ENCODE results near the gene TMEM191C.
A peak's percentile ranks its signal among the peaks of the same experiment; 100 is the strongest.
"Not testable (repeated sequence)": the region's sequence is repeated elsewhere in the genome, so short reads cannot be mapped to it uniquely, and the experiment has no call there.

TMEM191C gene

GRCh38 chr22:21467337-21468193, at the start of gene TMEM191C:
Gene TMEM191C, plus strand, starts transcription at chr22:21467387. Its CDS starts 73 bp downstream, at chr22:21467460.
- DNase-seq, result not testable (repeated sequence)

GRCh38 chr22:21417853-21418252, 49.3 kb upstream of the TMEM191C start:
- peak; percentile 1 to 33 for DNase-seq

GRCh38 chr22:21418974-21419638, 48.1 kb upstream of the TMEM191C start:
- not testable (repeated sequence) for DNase-seq

DNA sequence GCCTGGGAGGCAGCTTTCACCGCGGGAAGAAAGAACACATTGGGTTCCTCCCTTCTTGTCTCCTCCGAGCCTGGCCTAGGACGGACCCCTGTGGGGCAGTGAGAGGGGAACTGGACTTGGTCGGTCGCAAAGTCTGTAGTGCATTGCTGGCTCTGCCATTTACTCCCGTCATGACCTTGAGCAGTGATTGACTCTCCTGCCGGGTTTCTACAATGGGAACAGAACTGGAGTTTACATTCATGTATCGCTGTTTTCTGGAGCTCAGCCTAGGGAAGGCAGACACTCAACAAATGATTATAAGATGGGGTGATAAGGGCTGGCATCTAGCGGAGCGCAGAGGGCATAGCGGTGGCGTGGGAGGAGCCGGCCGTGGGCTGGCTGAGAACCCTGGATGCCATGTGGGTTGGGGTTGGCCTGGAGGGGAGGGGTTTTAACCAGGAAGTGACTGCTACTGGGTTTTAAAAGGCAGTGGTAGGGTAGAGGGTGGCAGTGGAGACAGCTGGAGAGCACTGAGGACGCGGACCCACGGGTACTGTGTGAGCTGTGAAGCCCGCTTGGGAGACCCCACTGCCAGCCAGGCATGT, 46.9 kb upstream of the TMEM191C start:
- DNase-seq, result peak in 1 of 2 donors; percentile 10

GRCh38 chr22:21424084-21424709, 43.0 kb upstream of the TMEM191C start:
- DNase-seq, result not testable (repeated sequence)

- not testable (repeated sequence) for DNase-seq
These were observed 32.6 kb upstream of the TMEM191C start for GRCh38 chr22:21434378-21435233.

GRCh38 chr22:21435998-21436810, 31.0 kb upstream of the TMEM191C start:
- DNase-seq, result not testable (repeated sequence)

GRCh38 chr22:21438013-21438412, 29.2 kb upstream of the TMEM191C start:
- not testable (repeated sequence) for DNase-seq

DNA sequence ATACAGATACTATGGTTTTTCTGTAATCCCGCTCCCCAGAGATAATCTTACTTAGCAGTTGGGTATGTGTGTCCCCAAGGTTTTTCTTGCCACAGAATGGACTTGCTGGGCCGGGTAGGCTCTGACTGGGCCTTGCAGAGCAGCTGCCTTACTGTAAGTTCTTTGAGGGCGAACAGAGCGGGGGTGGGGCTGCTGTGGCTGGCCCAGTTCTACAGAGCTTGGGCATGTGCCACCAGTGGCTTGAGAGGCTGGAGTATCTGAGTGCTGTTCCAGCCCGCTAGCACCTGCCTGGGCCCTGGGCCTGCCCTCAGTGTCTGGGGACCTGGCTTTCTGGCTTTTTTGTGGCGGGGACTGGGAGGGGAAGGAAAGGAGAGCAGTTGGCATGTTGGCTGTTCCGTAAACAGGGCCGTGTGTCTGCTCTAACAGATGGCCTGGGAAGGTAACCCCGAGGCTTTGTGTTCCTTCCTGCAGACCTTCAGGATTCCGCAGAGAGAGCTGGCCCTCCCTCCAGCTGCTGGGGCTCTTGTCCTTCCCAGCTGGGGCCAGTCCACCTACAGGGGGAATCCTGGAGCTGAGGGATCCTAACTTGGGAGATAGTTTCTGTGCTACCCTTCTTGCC, 27.1 kb upstream of the TMEM191C start:
- not testable (repeated sequence) for DNase-seq

- not testable (repeated sequence) for DNase-seq
These were observed 26.5 kb upstream of the TMEM191C start for GRCh38 chr22:21440676-21441075.

DNA sequence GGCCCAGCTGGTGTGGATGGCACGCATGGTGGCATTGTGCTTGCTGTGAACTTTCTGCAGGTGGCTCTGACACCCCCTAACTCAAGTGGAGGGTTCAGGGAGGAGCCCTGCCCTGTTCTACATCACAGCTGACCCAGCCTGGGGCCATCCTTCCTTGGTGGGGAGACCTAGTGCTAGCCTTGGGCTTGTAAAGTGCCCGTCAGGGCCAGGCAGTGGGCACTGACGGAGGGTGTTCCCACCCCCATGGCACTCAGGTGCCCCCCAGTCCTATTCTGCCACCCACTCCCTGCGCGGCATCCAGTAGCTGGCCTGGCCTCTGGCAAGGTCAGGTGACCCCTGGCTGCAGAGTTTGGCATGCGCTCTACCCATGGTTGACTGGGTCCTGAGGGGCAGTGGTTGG, 26.0 kb upstream of the TMEM191C start:
- DNase-seq, result not testable (repeated sequence)

GRCh38 chr22:21442123-21442522, 25.1 kb upstream of the TMEM191C start:
- DNase-seq, result not testable (repeated sequence)

DNA sequence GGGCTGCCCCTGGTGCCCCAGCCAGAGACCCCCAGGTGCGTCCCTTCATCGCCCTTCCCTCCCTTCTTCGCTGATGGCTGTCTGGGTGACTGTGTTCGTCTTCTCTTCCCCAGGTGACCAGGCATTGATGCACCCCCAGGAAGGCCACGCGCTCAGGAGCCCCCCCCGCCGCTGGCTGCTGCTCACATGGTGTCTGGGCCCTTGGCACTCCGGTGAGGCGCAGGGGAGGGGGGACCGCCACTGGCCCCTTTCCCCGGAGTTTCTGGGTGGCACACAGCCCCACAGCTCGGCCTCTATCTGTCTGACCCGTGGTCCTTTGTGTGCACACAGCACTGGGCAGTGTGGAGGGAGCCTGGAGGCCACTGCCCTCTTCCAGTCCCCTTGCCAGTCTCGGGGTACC, 24.5 kb upstream of the TMEM191C start:
- DNase-seq, result not testable (repeated sequence)

- no peak for DNase-seq
These were observed 24.0 kb upstream of the TMEM191C start for GRCh38 chr22:21443057-21443734.

DNA sequence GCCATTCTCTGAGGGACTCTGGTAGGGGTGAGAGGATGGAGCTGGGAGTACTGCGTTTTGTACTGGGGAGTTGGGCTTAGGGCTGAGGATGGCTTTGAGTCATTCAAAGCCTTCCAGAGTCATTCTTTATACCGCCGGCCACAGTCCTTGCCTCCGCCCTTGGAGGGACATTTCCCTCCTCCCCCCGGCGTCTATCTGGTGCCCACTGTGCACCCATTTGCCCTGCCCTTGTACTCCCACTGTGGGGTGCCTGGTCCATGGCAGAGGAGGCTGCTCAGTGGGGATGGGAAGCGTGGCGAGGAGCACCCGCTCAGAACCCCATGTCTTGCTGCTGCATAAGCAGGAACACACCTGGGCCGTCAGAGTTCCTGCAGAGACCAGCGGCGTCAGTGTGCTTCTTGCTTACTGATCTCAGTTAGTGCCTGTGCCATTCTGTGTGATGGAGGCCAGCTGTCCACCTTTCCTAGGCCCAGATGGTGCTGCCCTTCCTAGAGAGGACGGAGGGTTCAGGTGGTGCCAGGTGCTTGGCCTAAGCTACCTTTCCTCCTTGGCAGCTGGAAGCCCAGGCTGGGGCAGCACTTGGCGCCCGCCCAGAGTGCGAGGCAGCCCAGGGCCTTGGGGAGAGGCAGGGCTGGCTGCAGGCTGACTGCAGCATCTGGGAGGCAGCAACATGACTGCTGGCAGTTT, 23.3 kb upstream of the TMEM191C start:
- no peak for DNase-seq

- DNase-seq, result no peak
These were observed 22.3 kb upstream of the TMEM191C start for GRCh38 chr22:21444701-21445436.

GRCh38 chr22:21445437-21446127, 21.6 kb upstream of the TMEM191C start:
- no peak for DNase-seq

Measured in CD4-positive, alpha-beta T cell treated with Interferon alpha-2 for 1 hour (primary cell).